ENCODE results near the gene TMPRSS4.

DNA sequence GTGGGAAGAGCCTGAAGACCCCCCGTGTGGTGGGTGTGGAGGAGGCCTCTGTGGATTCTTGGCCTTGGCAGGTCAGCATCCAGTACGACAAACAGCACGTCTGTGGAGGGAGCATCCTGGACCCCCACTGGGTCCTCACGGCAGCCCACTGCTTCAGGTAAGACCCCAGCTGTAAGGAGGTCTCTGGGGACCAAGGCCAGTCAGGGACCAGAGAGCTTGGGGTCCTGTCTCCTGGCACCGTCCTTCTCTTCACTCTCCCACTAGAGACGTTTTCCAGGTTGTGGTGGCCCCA is 34.8 kb downstream of the TMPRSS4 start:
- TF ChIP-seq, protein P1, sequence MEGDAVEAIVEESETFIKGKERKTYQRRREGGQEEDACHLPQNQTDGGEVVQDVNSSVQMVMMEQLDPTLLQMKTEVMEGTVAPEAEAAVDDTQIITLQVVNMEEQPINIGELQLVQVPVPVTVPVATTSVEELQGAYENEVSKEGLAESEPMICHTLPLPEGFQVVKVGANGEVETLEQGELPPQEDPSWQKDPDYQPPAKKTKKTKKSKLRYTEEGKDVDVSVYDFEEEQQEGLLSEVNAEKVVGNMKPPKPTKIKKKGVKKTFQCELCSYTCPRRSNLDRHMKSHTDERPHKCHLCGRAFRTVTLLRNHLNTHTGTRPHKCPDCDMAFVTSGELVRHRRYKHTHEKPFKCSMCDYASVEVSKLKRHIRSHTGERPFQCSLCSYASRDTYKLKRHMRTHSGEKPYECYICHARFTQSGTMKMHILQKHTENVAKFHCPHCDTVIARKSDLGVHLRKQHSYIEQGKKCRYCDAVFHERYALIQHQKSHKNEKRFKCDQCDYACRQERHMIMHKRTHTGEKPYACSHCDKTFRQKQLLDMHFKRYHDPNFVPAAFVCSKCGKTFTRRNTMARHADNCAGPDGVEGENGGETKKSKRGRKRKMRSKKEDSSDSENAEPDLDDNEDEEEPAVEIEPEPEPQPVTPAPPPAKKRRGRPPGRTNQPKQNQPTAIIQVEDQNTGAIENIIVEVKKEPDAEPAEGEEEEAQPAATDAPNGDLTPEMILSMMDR (IDR thresholded peaks at IDR 0.05): no peak
- no peak for TF ChIP-seq CHD2 (IDR thresholded peaks at IDR 0.05; ENCODE audit: low read length, partially characterized antibody)
- no peak for TF ChIP-seq GATA2 (CRISPR knock-in tag; IDR thresholded peaks at IDR 0.05)
- no peak for TF ChIP-seq RXRA (IDR thresholded peaks at IDR 0.05; ENCODE audit: borderline replicate concordance, low read depth)
- TF ChIP-seq, protein P2, sequence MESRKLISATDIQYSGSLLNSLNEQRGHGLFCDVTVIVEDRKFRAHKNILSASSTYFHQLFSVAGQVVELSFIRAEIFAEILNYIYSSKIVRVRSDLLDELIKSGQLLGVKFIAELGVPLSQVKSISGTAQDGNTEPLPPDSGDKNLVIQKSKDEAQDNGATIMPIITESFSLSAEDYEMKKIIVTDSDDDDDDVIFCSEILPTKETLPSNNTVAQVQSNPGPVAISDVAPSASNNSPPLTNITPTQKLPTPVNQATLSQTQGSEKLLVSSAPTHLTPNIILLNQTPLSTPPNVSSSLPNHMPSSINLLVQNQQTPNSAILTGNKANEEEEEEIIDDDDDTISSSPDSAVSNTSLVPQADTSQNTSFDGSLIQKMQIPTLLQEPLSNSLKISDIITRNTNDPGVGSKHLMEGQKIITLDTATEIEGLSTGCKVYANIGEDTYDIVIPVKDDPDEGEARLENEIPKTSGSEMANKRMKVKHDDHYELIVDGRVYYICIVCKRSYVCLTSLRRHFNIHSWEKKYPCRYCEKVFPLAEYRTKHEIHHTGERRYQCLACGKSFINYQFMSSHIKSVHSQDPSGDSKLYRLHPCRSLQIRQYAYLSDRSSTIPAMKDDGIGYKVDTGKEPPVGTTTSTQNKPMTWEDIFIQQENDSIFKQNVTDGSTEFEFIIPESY (IDR thresholded peaks at IDR 0.05; ENCODE audit: borderline replicate concordance, low read depth): no peak
- TF ChIP-seq, protein P3, sequence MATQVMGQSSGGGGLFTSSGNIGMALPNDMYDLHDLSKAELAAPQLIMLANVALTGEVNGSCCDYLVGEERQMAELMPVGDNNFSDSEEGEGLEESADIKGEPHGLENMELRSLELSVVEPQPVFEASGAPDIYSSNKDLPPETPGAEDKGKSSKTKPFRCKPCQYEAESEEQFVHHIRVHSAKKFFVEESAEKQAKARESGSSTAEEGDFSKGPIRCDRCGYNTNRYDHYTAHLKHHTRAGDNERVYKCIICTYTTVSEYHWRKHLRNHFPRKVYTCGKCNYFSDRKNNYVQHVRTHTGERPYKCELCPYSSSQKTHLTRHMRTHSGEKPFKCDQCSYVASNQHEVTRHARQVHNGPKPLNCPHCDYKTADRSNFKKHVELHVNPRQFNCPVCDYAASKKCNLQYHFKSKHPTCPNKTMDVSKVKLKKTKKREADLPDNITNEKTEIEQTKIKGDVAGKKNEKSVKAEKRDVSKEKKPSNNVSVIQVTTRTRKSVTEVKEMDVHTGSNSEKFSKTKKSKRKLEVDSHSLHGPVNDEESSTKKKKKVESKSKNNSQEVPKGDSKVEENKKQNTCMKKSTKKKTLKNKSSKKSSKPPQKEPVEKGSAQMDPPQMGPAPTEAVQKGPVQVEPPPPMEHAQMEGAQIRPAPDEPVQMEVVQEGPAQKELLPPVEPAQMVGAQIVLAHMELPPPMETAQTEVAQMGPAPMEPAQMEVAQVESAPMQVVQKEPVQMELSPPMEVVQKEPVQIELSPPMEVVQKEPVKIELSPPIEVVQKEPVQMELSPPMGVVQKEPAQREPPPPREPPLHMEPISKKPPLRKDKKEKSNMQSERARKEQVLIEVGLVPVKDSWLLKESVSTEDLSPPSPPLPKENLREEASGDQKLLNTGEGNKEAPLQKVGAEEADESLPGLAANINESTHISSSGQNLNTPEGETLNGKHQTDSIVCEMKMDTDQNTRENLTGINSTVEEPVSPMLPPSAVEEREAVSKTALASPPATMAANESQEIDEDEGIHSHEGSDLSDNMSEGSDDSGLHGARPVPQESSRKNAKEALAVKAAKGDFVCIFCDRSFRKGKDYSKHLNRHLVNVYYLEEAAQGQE (IDR thresholded peaks at IDR 0.05; ENCODE audit: low read depth, low read length): no peak
- no peak for TF ChIP-seq RCOR1 (IDR thresholded peaks at IDR 0.05; ENCODE audit: low read length)
- TF ChIP-seq, protein P4, sequence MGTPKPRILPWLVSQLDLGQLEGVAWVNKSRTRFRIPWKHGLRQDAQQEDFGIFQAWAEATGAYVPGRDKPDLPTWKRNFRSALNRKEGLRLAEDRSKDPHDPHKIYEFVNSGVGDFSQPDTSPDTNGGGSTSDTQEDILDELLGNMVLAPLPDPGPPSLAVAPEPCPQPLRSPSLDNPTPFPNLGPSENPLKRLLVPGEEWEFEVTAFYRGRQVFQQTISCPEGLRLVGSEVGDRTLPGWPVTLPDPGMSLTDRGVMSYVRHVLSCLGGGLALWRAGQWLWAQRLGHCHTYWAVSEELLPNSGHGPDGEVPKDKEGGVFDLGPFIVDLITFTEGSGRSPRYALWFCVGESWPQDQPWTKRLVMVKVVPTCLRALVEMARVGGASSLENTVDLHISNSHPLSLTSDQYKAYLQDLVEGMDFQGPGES (IDR thresholded peaks at IDR 0.05; ENCODE audit: low read depth, low read length): no peak
- no peak for TF ChIP-seq TAF1 (IDR thresholded peaks at IDR 0.05; ENCODE audit: borderline replicate concordance, low read depth, low read length)
- no peak for TF ChIP-seq ELF1 (IDR thresholded peaks at IDR 0.05)
- no peak for TF ChIP-seq FOXM1 (IDR thresholded peaks at IDR 0.05; ENCODE audit: low read depth)
- no peak for TF ChIP-seq GABPA (IDR thresholded peaks at IDR 0.05; ENCODE audit: low read depth)
- TF ChIP-seq POLR2AphosphoS5 (IDR thresholded peaks at IDR 0.05; ENCODE audit: low read depth, low read length): no peak

All from SK-N-SH (cell line).